Measurements from ENCODE around the gene ZGRF1. TPM values are rescaled to one million over a fixed set of nuclear protein-coding genes. Genes with fewer than 3 reads are reported as not detected.

ZGRF1 gene
- total and polyA plus RNA-seq, 10 of the 15 experiments (the other 5 are each of a cell fraction or from before 2014, with no cell fraction given), result 8.5 to 32.1 (median 20.1) TPM

DNA sequence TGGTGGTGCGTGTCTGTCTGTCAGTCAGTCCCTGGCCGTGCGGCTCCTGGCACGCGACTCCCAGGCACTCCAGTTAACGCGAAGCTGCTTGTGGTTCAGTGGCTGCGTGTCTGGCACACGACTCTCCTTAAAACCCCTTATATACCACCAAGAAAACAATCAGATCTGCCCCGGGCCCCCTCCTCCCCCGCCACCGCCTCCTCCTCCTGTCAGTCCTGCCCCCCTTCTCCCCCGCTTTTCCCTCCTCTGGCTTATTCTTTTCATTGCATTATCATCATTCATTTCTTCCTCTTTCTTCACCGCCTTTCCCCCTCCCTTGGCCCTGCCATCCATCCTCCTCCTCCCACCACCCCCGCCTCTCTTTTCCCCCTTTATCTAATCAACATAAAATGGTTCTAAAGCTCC is 120.6 kb downstream of the ZGRF1 start, which contains the start of gene NEUROG2 (continued):
- TF ChIP-seq, protein P1, sequence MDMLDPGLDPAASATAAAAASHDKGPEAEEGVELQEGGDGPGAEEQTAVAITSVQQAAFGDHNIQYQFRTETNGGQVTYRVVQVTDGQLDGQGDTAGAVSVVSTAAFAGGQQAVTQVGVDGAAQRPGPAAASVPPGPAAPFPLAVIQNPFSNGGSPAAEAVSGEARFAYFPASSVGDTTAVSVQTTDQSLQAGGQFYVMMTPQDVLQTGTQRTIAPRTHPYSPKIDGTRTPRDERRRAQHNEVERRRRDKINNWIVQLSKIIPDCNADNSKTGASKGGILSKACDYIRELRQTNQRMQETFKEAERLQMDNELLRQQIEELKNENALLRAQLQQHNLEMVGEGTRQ (IDR thresholded peaks at IDR 0.05; ENCODE audit: borderline replicate concordance, low read depth, low read length), result no peak
- TF ChIP-seq DPF2 (IDR thresholded peaks at IDR 0.05) (no peak), RAD21 (IDR thresholded peaks at IDR 0.05; ENCODE audit: insufficient read depth, low read depth, low read length) (no peak), JUND (IDR thresholded peaks at IDR 0.05; ENCODE audit: low read depth, low read length) (no peak)

DNA sequence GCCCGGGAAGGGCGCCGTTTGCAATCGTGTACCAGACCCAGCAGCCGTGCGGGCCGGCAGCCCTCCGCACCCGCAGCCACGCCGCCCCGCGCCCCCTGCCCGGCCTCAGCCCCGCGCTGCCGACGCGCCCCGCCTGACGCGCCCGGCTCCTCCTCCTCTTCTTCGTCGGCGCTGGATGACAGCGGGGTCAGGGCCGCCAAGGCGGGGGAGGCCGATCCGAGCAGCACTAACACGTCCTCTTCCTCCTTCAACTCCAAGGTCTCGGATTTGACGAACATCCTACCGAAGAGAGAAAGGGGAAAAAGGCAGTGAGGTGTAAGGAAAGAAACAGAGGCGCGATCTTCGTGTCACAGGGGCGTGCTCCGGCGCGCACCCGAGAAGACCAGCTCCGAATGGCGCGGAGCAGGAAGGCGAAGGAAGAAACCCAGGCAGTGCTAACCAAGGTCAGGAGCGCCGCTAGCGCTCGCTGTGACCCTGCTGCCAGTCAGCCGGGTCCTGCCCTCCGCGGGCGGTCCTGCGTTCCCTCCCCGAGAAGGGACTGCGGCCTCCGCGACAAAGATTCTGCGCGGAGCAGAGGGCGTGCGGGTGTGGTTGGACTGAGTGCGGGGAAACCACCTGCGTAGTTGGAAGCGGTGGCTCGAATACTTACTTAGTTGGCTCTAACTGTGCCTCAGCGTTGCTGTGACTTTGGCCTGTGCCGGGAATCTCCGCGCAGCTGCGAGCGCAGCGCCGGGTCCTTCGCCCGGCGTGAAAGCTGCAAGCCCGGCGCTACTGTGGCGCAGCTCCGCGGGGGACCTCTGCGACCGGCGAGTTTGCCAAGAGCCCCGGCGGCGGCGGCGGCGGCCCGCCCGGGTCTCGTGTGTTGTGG is 121.3 kb downstream of the ZGRF1 start:
- peak overlapping the region; percentile 57 for H3K27ac ChIP-seq (ENCODE audit: control insufficient read depth, insufficient read depth)
- peak overlapping the region; percentile 45 for H3K9ac ChIP-seq (ENCODE audit: control insufficient read depth, insufficient read depth, low read length)
- WGBS (ENCODE audit: insufficient coverage, insufficient replicate concordance, low lambda C conversion rate, missing lambda C conversion rate), result 2% methylated on average over 85 of the region's 96 CpGs
- H3K4me2 ChIP-seq (ENCODE audit: control insufficient read depth, insufficient read depth), result peak overlapping the region; percentile 87
- in situ Hi-C loops (cut with MboI), result no loop called here
- no peaks in the 10 kb centered on the region for H4K20me1 ChIP-seq (ENCODE audit: control insufficient read depth, insufficient read depth)
- BruUV-seq (replicated peaks), result no TSS peak
- no peak for FAIRE-seq
- ChIA-PET SMC1A (ENCODE audit: uncharacterized antibody, unreplicated experiment) (interaction anchor here (0.7 to 10.6 kb wide), 9 partner anchors 89 to 414 kb away, joined by 3 to 124 read pairs (median 3); no protein-coding TSS in a partner anchor), POLR2A (interaction anchor here (1.1 to 4.6 kb wide), 8 partner anchors 197 to 241 kb away, joined by 3 to 55 read pairs (median 9); partner anchors contain the start of genes ALPK1 and TIFA), RAD21 (ENCODE audit: unreplicated experiment) (interaction anchor here (0.5 to 4.1 kb wide), 12 partner anchors 10 to 416 kb away, joined by 3 to 38 read pairs (median 10); partner anchors contain the start of gene TIFA), CTCF (interaction anchor here (0.9 to 13.9 kb wide), 10 partner anchors 9 to 283 kb away, joined by 3 to 221 read pairs (median 5); partner anchors contain the start of gene AP1AR)
- intact Hi-C loops (cut with micrococcal nuclease; ENCODE audit: unreplicated experiment), result no loop called here
- H3K27me3 ChIP-seq (replicated peaks in 1 of 2; ENCODE audit: control insufficient read depth in 2 of 2, insufficient read depth in 2 of 2, low read length in 1 of 2), result peaks cover 5 to 15% of the 10 kb centered on the region in 2 experiments
- peak overlapping the region; percentile 85 for H2AFZ ChIP-seq (ENCODE audit: control insufficient read depth, low read depth, low read length)
- DNase-seq (ENCODE audit: low read depth, low spot score), result no peak
- ATAC-seq, result peak; percentile 65
- peaks cover 4% of the 10 kb centered on the region; the same call in 1 of the 2 replicates for H3K4me1 ChIP-seq (ENCODE audit: control insufficient read depth, insufficient read depth, low read length)
- H3K9me3 ChIP-seq (replicated peaks; ENCODE audit: control insufficient read depth, insufficient read depth, low read length), result no peaks in the 10 kb centered on the region; the same call in 2 of the 3 replicates
- H3K36me3 ChIP-seq (ENCODE audit: control insufficient read depth in 2 of 2, insufficient read depth in 2 of 2, low read length in 1 of 2), result no peaks in the 10 kb centered on the region
- peak overlapping the region; percentile 80 for H3K4me3 ChIP-seq
- H3K79me2 ChIP-seq (ENCODE audit: control insufficient read depth, insufficient read depth, low read length), result no peaks in the 10 kb centered on the region
- no peak for TF ChIP-seq MEF2B (IDR thresholded peaks at IDR 0.05; ENCODE audit: partially characterized antibody, poor library complexity, severe bottlenecking)
- TF ChIP-seq ASH2L (IDR thresholded peaks at IDR 0.05; ENCODE audit: borderline replicate concordance, low read depth), result peak; percentile 45; the same call in 1 of the 2 replicates
- no peak for TF ChIP-seq FOXK2 (IDR thresholded peaks at IDR 0.05)
- TF ChIP-seq CREB1 (IDR thresholded peaks at IDR 0.05; ENCODE audit: low read depth), result no peak
- TF ChIP-seq, protein P2, sequence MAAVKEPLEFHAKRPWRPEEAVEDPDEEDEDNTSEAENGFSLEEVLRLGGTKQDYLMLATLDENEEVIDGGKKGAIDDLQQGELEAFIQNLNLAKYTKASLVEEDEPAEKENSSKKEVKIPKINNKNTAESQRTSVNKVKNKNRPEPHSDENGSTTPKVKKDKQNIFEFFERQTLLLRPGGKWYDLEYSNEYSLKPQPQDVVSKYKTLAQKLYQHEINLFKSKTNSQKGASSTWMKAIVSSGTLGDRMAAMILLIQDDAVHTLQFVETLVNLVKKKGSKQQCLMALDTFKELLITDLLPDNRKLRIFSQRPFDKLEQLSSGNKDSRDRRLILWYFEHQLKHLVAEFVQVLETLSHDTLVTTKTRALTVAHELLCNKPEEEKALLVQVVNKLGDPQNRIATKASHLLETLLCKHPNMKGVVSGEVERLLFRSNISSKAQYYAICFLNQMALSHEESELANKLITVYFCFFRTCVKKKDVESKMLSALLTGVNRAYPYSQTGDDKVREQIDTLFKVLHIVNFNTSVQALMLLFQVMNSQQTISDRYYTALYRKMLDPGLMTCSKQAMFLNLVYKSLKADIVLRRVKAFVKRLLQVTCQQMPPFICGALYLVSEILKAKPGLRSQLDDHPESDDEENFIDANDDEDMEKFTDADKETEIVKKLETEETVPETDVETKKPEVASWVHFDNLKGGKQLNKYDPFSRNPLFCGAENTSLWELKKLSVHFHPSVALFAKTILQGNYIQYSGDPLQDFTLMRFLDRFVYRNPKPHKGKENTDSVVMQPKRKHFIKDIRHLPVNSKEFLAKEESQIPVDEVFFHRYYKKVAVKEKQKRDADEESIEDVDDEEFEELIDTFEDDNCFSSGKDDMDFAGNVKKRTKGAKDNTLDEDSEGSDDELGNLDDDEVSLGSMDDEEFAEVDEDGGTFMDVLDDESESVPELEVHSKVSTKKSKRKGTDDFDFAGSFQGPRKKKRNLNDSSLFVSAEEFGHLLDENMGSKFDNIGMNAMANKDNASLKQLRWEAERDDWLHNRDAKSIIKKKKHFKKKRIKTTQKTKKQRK (IDR thresholded peaks at IDR 0.05; ENCODE audit: low read depth, low read length), result no peak
- TF ChIP-seq FOS (IDR thresholded peaks at IDR 0.05; ENCODE audit: borderline replicate concordance, extremely low read depth, insufficient read length), result no peak

Data from GM12878 (cell line).